ENCODE measurements around the gene CALU. TPM values are rescaled to one million over a fixed set of nuclear protein-coding genes. Genes with fewer than 3 reads are reported as not detected.

CALU gene
- total and polyA plus RNA-seq, 7 donors: 52.0 to 236 (median 88.9) TPM

GRCh38 chr7:128708235-128708634 is 30.9 kb upstream of the CALU start:
- ATAC-seq (no peak), DNase-seq (no peak)
- no peak for TF ChIP-seq CTCF (IDR thresholded peaks at IDR 0.05)
- intact Hi-C loops (cut with DNase I): no loop called here
- Histone ChIP-seq H3K27me3 (ENCODE audit: insufficient read depth in 3 of 3, low read length in 2 of 3) (no peaks in the 10 kb centered on the region), H3K9me3 (no peaks in the 10 kb centered on the region), H3K36me3 (ENCODE audit: insufficient read depth in 1 of 2, low read depth in 1 of 2) (no peaks in the 10 kb centered on the region), H3K27ac (no peak overlapping the region), H3K4me3 (no peak overlapping the region), H3K4me1 (no peaks in the 10 kb centered on the region)
- WGBS, 3 donors: 85 to 92% (median 89%) methylated on average over 3 of the region's 3 CpGs

- no peak overlapping the region for H3K27ac ChIP-seq
- no peaks in the 10 kb centered on the region for H3K36me3 ChIP-seq (ENCODE audit: insufficient read depth in 1 of 2, low read depth in 1 of 2)
- 73 to 84% (median 78%) methylated on average over 3 of the region's 3 CpGs for WGBS, 3 donors
- ATAC-seq: no peak
- TF ChIP-seq CTCF (IDR thresholded peaks at IDR 0.05): no peak
- H3K4me1 ChIP-seq: no peaks in the 10 kb centered on the region
- no peak for DNase-seq
- no peak overlapping the region for H3K4me3 ChIP-seq
- no peaks in the 10 kb centered on the region for H3K27me3 ChIP-seq (ENCODE audit: insufficient read depth in 3 of 3, low read length in 2 of 3)
- no peaks in the 10 kb centered on the region for H3K9me3 ChIP-seq
- intact Hi-C loops (cut with DNase I): no loop called here
These were observed 30.3 kb upstream of the CALU start for GRCh38 chr7:128708824-128709223.

GRCh38 chr7:128710481-128710880 is 28.7 kb upstream of the CALU start:
- Histone ChIP-seq H3K36me3 (ENCODE audit: insufficient read depth in 1 of 2, low read depth in 1 of 2) (no peaks in the 10 kb centered on the region), H3K27ac (no peak overlapping the region), H3K9me3 (no peaks in the 10 kb centered on the region), H3K4me1 (no peaks in the 10 kb centered on the region), H3K27me3 (ENCODE audit: insufficient read depth in 3 of 3, low read length in 2 of 3) (no peaks in the 10 kb centered on the region), H3K4me3 (no peak overlapping the region)
- intact Hi-C loops (cut with DNase I): no loop called here
- no peak for DNase-seq
- no peak for TF ChIP-seq CTCF (IDR thresholded peaks at IDR 0.05)
- ATAC-seq: no peak
- WGBS, 3 donors: 75 to 84% (median 83%) methylated on average over 6 of the region's 6 CpGs

- no peak overlapping the region for H3K27ac ChIP-seq
- H3K9me3 ChIP-seq: no peaks in the 10 kb centered on the region
- WGBS, 3 donors: 82 to 91% (median 91%) methylated on average over 2 of the region's 2 CpGs
- intact Hi-C loops (cut with DNase I): no loop called here
- TF ChIP-seq CTCF (IDR thresholded peaks at IDR 0.05): no peak
- ATAC-seq: no peak
- no peaks in the 10 kb centered on the region for H3K4me1 ChIP-seq
- DNase-seq: no peak
- no peaks in the 10 kb centered on the region for H3K36me3 ChIP-seq (ENCODE audit: insufficient read depth in 1 of 2, low read depth in 1 of 2)
- no peaks in the 10 kb centered on the region for H3K27me3 ChIP-seq (ENCODE audit: insufficient read depth in 3 of 3, low read length in 2 of 3)
- no peak overlapping the region for H3K4me3 ChIP-seq
These were observed 25.4 kb upstream of the CALU start for GRCh38 chr7:128713794-128714193.

GRCh38 chr7:128714701-128715495 is 24.3 kb upstream of the CALU start:
- ATAC-seq: no peak
- Histone ChIP-seq H3K4me1 (no peaks in the 10 kb centered on the region), H3K36me3 (ENCODE audit: insufficient read depth in 1 of 2, low read depth in 1 of 2) (no peaks in the 10 kb centered on the region), H3K9me3 (no peaks in the 10 kb centered on the region), H3K27me3 (ENCODE audit: insufficient read depth in 3 of 3, low read length in 2 of 3) (no peaks in the 10 kb centered on the region), H3K27ac (no peak overlapping the region), H3K4me3 (no peak overlapping the region)
- intact Hi-C loops (cut with DNase I): no loop called here
- no peak for TF ChIP-seq CTCF (IDR thresholded peaks at IDR 0.05)
- WGBS, 3 donors: 68 to 72% (median 70%) methylated on average over 8 of the region's 8 CpGs
- DNase-seq: no peak

Data from psoas muscle (tissue), 8 donors.